Measurements from ENCODE around the gene INPP4B.

INPP4B gene

GRCh38 chr4:142040043-142040442 lies 806.1 kb downstream of the INPP4B start:
- TF ChIP-seq JUND (IDR thresholded peaks at IDR 0.05; ENCODE audit: low read depth) = no peak
- in situ Hi-C loops (cut with HindIII; ENCODE audit: low pct_unique_long_range_greater_than_20kb, low sequenced_read_pairs) = no loop called here
- DNase-seq (ENCODE audit: low read depth in 1 of 2, low spot score in 1 of 2) = no peak

DNA sequence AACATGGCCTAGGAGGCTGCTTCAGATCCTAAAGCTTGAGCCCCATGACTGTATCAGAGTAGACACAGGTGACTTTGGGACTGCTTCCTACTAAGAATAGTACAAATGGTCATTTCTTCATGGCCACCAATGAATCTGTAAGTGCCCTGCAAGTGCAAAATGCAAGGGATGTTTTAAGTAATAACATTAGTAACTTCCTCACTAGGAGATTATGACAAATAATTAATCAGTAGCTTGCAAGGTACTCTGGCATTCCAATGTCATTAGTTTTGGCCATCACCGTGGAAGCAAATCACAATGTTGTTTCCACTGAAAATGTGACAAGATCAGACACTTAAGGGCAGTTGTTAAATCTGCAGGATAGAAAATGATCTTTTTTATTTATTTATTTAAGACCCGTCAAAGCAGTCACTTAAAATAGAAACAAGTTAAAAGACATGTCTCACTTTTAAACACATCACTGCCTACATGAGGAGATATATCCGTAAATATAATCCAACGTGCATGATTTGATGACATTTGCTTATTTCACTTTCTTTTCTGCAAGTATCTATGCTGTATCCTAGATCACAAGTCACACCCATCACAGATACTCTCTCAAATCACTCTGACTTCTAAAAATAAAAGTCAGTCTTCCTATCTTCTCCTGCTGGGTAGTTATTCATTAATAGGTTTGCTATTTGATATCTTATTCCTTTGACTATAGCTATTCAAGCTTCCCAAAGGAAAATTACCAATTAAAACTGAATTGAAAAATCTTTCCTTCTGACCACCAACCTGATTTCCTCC lies 809.1 kb downstream of the INPP4B start:
- in situ Hi-C loops (cut with HindIII; ENCODE audit: low pct_unique_long_range_greater_than_20kb, low sequenced_read_pairs) = no loop called here
- no peak for DNase-seq (ENCODE audit: low read depth in 1 of 2, low spot score in 1 of 2)
- TF ChIP-seq JUND (IDR thresholded peaks at IDR 0.05; ENCODE audit: low read depth) = no peak

DNA sequence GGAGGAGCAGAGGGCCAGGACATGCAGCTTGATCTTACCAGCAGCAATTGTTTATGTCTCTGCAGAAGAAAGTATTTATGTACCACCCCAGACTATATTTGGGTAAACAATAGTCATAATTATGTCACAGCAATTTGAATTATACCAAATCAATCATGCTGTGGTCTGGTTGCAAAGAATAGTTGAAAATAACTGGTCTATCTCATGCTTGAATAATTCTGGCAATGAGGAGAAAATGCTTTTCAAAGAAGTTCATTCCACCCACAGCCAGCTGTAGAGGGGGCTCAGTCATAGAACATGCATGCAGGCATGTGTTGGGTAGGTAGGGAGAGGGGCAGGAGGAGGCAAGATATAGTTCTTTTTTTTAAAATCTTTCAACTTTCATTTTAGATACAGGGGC lies 810.5 kb downstream of the INPP4B start:
- in situ Hi-C loops (cut with HindIII; ENCODE audit: low pct_unique_long_range_greater_than_20kb, low sequenced_read_pairs) = no loop called here
- no peak for DNase-seq (ENCODE audit: low read depth in 1 of 2, low spot score in 1 of 2)
- TF ChIP-seq JUND (IDR thresholded peaks at IDR 0.05; ENCODE audit: low read depth) = no peak

DNA sequence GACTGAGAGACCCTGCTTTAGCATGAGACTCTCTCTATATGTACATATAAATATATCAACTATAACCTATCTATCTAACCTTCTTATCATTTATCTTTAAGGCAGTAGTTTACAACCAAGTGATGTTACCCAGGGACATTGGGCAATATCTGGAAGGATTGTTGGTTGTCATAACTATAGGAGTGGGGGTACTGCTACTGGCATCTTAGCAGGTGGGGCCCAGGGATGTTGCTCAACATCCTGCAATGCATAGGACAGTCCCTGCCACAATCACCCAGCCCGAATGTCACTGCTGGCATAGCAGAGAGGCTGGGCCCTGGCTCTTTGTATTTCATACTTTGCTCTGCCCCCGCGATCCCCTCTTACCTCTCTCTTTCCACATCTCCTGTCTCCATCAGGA lies 812.0 kb downstream of the INPP4B start:
- in situ Hi-C loops (cut with HindIII; ENCODE audit: low pct_unique_long_range_greater_than_20kb, low sequenced_read_pairs) = no loop called here
- DNase-seq (ENCODE audit: low read depth in 1 of 2, low spot score in 1 of 2) = no peak
- no peak for TF ChIP-seq JUND (IDR thresholded peaks at IDR 0.05; ENCODE audit: low read depth)

GRCh38 chr4:142030010-142030409 lies 816.1 kb downstream of the INPP4B start:
- DNase-seq (ENCODE audit: low read depth in 1 of 2, low spot score in 1 of 2) = no peak
- no peak for TF ChIP-seq JUND (IDR thresholded peaks at IDR 0.05; ENCODE audit: low read depth)
- in situ Hi-C loops (cut with HindIII; ENCODE audit: low pct_unique_long_range_greater_than_20kb, low sequenced_read_pairs) = no loop called here

- no peak for TF ChIP-seq JUND (IDR thresholded peaks at IDR 0.05; ENCODE audit: low read depth)
These were observed 824.3 kb downstream of the INPP4B start for GRCh38 chr4:142021761-142022160.

DNA sequence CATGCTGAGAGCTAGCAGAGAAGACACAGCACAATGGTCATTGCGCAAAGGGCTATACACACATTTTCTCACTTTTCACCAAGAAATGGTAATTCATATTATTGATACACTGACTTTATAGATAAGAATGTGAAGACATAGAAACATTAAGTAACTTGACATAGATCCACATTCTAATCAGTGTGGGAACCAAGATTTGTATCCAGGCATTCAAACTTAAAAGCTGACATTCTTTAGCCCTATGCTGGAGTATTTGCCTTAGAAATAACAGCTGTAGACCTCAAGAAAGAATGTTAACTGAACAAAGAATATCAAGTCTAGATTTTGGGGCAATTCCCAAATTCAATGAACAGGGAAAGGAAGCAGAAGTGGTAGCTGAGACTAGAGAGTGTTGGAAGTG lies 824.9 kb downstream of the INPP4B start:
- TF ChIP-seq JUND (IDR thresholded peaks at IDR 0.05; ENCODE audit: low read depth) = no peak
- in situ Hi-C loops (cut with HindIII; ENCODE audit: low pct_unique_long_range_greater_than_20kb, low sequenced_read_pairs) = no loop called here
- no peak for DNase-seq (ENCODE audit: low read depth in 1 of 2, low spot score in 1 of 2)

More at GRCh38 chr4:142021761-142022160, 824.3 kb downstream of the INPP4B start:
- in situ Hi-C loops (cut with HindIII; ENCODE audit: low pct_unique_long_range_greater_than_20kb, low sequenced_read_pairs) = no loop called here
- DNase-seq (ENCODE audit: low read depth in 1 of 2, low spot score in 1 of 2) = no peak

GRCh38 chr4:142016031-142016430 lies 830.1 kb downstream of the INPP4B start:
- in situ Hi-C loops (cut with HindIII; ENCODE audit: low pct_unique_long_range_greater_than_20kb, low sequenced_read_pairs) = no loop called here
- DNase-seq (ENCODE audit: low read depth in 1 of 2, low spot score in 1 of 2) = no peak
- TF ChIP-seq JUND (IDR thresholded peaks at IDR 0.05; ENCODE audit: low read depth) = no peak

DNA sequence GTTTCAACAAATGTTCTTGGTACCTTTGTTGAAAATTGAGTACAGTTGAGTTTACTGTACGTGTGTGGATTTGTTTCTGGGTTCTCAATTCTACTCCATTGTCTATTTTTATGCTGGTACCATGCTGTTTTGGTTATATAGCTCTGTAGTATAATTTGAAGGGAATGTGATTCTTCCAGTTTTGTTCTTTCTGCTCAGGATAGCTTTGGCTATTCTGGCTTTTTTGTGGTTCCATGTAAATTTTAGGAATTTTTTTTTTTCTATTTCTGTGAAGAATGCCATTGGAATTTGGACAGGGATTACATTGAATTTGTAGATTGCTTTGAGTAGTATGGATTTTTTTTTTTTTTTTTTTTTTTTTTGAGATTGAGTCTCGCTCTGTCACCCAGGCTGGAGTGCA lies 836.4 kb downstream of the INPP4B start:
- DNase-seq (ENCODE audit: low read depth in 1 of 2, low spot score in 1 of 2) = no peak
- no peak for TF ChIP-seq JUND (IDR thresholded peaks at IDR 0.05; ENCODE audit: low read depth)
- in situ Hi-C loops (cut with HindIII; ENCODE audit: low pct_unique_long_range_greater_than_20kb, low sequenced_read_pairs) = no loop called here

- DNase-seq (ENCODE audit: low read depth in 1 of 2, low spot score in 1 of 2) = no peak
- no peak for TF ChIP-seq JUND (IDR thresholded peaks at IDR 0.05; ENCODE audit: low read depth)
- in situ Hi-C loops (cut with HindIII; ENCODE audit: low pct_unique_long_range_greater_than_20kb, low sequenced_read_pairs) = no loop called here
These were observed 840.6 kb downstream of the INPP4B start for GRCh38 chr4:142005519-142005918.

DNA sequence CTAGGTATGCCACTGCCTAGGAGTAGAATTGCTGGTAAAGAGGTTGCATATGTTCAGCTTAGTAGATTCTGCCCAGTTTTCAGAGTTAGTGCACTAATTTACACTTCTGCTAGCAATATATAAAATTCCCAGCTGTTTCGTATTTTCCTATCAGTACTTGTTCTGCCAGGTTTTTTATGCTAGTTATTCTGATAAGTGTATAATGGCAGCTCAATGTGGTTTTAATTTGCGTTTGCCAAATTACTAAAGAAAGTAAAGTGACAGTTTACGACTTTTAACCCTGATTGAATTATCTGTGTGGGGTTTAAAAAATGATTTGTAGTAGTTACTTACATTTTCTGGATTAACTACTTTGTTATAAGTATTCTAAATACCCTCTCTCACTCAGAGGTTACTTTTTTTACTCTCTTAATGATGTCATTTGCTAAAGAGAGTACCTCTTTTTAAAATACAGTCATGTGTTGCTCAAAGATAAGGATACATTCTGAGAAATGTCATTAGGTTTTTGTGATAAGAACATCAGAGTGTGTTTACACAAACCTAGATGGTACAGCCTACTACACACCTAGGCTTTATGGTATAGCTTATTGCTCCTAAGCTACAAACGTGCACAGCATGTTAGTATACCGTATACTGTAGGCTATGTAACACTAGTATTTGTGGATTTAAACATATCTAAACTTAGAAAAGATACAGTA lies 846.5 kb downstream of the INPP4B start:
- no peak for DNase-seq (ENCODE audit: low read depth in 1 of 2, low spot score in 1 of 2)
- TF ChIP-seq JUND (IDR thresholded peaks at IDR 0.05; ENCODE audit: low read depth) = no peak
- in situ Hi-C loops (cut with HindIII; ENCODE audit: low pct_unique_long_range_greater_than_20kb, low sequenced_read_pairs) = no loop called here

DNA sequence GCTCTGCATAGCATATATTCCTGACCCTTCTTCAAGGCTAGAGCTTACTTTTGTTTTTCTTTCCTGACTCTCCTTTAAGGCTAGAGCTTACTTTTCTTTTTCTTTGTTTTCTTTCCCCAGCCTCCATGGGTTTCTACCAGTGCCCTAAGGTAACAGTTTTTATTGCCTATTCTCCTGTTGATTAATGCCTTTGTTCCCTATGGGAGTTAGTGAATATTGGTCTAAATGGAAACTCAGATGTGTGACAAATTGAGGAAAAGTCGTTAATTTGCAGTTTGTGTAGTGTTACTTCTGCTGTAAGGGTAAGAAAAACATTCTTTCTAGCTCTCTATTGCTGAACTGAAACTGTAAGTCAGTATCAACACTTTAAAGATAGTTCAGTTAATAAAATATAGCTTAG lies 851.0 kb downstream of the INPP4B start:
- no peak for DNase-seq (ENCODE audit: low read depth in 1 of 2, low spot score in 1 of 2)
- in situ Hi-C loops (cut with HindIII; ENCODE audit: low pct_unique_long_range_greater_than_20kb, low sequenced_read_pairs) = no loop called here
- no peak for TF ChIP-seq JUND (IDR thresholded peaks at IDR 0.05; ENCODE audit: low read depth)

DNA sequence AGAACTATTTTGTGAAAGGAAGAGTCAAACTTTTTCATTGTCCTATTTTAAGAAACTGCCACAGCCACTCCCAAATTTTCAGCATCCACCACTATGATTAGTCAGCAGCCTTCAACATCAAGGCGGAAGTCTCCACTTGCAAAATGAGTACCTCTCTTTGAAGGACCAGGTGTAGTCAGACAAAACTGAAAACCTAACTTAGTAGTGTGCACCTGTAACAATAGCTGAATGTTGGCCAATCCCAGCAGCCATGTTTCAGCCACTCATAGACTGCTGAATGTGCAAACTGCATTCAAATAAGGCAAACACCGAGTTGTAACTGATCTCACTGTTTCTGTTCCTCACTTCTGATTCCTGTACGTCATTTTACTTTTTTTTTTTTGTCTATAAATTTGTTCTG lies 868.7 kb downstream of the INPP4B start:
- DNase-seq (ENCODE audit: low read depth in 1 of 2, low spot score in 1 of 2) = no peak
- in situ Hi-C loops (cut with HindIII; ENCODE audit: low pct_unique_long_range_greater_than_20kb, low sequenced_read_pairs) = no loop called here
- no peak for TF ChIP-seq JUND (IDR thresholded peaks at IDR 0.05; ENCODE audit: low read depth)

Data from T47D (cell line).